Smooth muscle cell (in vitro differentiated cells): ENCODE measurements around the gene MYPN. TPM values are rescaled to one million over a fixed set of nuclear protein-coding genes. Genes with fewer than 3 reads are reported as not detected.
"Not testable (repeated sequence)": the region's sequence is repeated elsewhere in the genome, so short reads cannot be mapped to it uniquely, and the experiment has no call there.

ENCODE experiments used
- DNase-seq: peaks from one replicate; lab custom pipeline; 2025; ENCODE audit not compliant: unreplicated experiment; lab: John Stamatoyannopoulos, UW
- H2AFZ ChIP-seq: fragments of 200-600 bp; sonication (generic); 2 replicates; pipeline ENCODE4 v1.6.0; 2016; ENCODE audit warnings: antibody characterized with exemption, low read depth, mild to moderate bottlenecking
- H3F3A ChIP-seq: fragments of 200-600 bp; sonication (generic); 2 replicates; pipeline ENCODE4 v1.6.0; 2017; ENCODE audit warnings: antibody characterized with exemption, low read depth
- H3K27ac ChIP-seq: fragments of 200-600 bp; sonication (generic); 2 replicates; pipeline ENCODE4 v1.5.1; 2016; ENCODE audit warnings: low read depth, mild to moderate bottlenecking
- H3K27me3 ChIP-seq: fragments of 200-600 bp; sonication (generic); 2 replicates; pipeline ENCODE4 v1.6.1; 2016; ENCODE audit warnings: low read depth, mild to moderate bottlenecking
- H3K36me3 ChIP-seq: fragments of 200-600 bp; sonication (generic); 2 replicates; pipeline ENCODE4 v1.5.1; 2016; ENCODE audit warnings: low read depth
- H3K4me1 ChIP-seq: fragments of 200-600 bp; sonication (generic); 2 replicates; pipeline ENCODE4 v1.5.1; 2016; ENCODE audit warnings: low read depth
- H3K4me2 ChIP-seq: fragments of 200-600 bp; sonication (generic); 2 replicates; pipeline ENCODE4 v1.6.0; 2016; ENCODE audit warnings: mild to moderate bottlenecking
- H3K4me3 ChIP-seq: fragments of 200-600 bp; sonication (generic); 2 replicates; pipeline ENCODE4 v1.5.1; 2016; ENCODE audit warnings: mild to moderate bottlenecking
- H3K79me2 ChIP-seq: fragments of 200-600 bp; sonication (generic); 2 replicates; pipeline ENCODE4 v1.6.0; 2016; ENCODE audit warnings: low read depth, mild to moderate bottlenecking
- H3K9ac ChIP-seq: fragments of 200-600 bp; sonication (generic); 2 replicates; pipeline ENCODE4 v1.6.0; 2016; ENCODE audit warnings: low read depth
- H3K9me3 ChIP-seq: fragments of 200-600 bp; sonication (generic); replicated peaks from 2 replicates; pipeline ENCODE4 v1.5.1; 2016; ENCODE audit warnings: low read depth
- H4K20me1 ChIP-seq: fragments of 200-600 bp; sonication (generic); 2 replicates; pipeline ENCODE4 v1.6.0; 2016; ENCODE audit warnings: low read depth
- CTCF ChIP-seq: fragments of 200-600 bp; sonication (generic); IDR thresholded peaks from 2 replicates; pipeline ENCODE4 v1.5.1; 2017; ENCODE audit warnings: borderline replicate concordance, mild to moderate bottlenecking, antibody characterized with exemption; ENCODE audit not compliant: insufficient read depth, poor library complexity, severe bottlenecking
- WGBS: methylation state at CpG from one replicate; pipeline ENCODE4 v1.1.7; 2016; ENCODE audit warnings: low lambda C conversion rate; 5-methylcytosine and 5-hydroxymethylcytosine counted together
- polyA plus RNA-seq: library from polyadenylated mRNA; unstranded; fragments of >200 nt; fragmentation: Nextera tagmentation; extraction: Ambion mirVana; gene quantifications from 2 replicates; pipeline ENCODE4 v1.2.1, GENCODE V29; 2016
- total RNA-seq: library from RNA; depleted of rRNA; stranded (reverse); fragments of >200 nt; gene quantifications from 2 replicates; pipeline ENCODE4 v1.2.3, GENCODE V29; 2014

The MYPN gene
- total and polyA plus RNA-seq, 2 experiments from 2014 or later, result 0.03 to 0.13 TPM

GRCh38 chr10:68155615-68156210 is 46.4 kb downstream of the MYPN start:
- no peak for DNase-seq
- Histone ChIP-seq H3K9ac (no peak overlapping the region), H3K4me1 (peaks cover 10% of the 10 kb centered on the region), H4K20me1 (no peaks in the 10 kb centered on the region), H3K27me3 (no peaks in the 10 kb centered on the region), H3K79me2 (no peaks in the 10 kb centered on the region), H3F3A (peaks cover 9% of the 10 kb centered on the region), H3K36me3 (no peaks in the 10 kb centered on the region), H3K4me2 (no peak overlapping the region), H3K9me3 (no peaks in the 10 kb centered on the region), H3K27ac (no peak overlapping the region), H3K4me3 (no peak overlapping the region), H2AFZ (no peak overlapping the region)
- TF ChIP-seq CTCF, result no peak
- 44% methylated on average over 2 of the region's 2 CpGs for WGBS

GRCh38 chr10:68156373-68157185 is 47.3 kb downstream of the MYPN start:
- H3K4me3 ChIP-seq, result no peak overlapping the region
- H2AFZ ChIP-seq, result no peak overlapping the region
- no peak for DNase-seq
- TF ChIP-seq CTCF, result peak; percentile 70
- H3K27ac ChIP-seq, result no peak overlapping the region
- H3K4me2 ChIP-seq, result no peak overlapping the region
- H3K9ac ChIP-seq, result no peak overlapping the region
- 49% methylated on average over 11 of the region's 11 CpGs for WGBS
- H3K4me1 ChIP-seq, result peaks cover 10% of the 10 kb centered on the region
- no peaks in the 10 kb centered on the region for H3K79me2 ChIP-seq
- no peaks in the 10 kb centered on the region for H4K20me1 ChIP-seq
- H3K27me3 ChIP-seq, result no peaks in the 10 kb centered on the region
- H3K36me3 ChIP-seq, result no peaks in the 10 kb centered on the region
- no peaks in the 10 kb centered on the region for H3K9me3 ChIP-seq
- peaks cover 9% of the 10 kb centered on the region for H3F3A ChIP-seq

GRCh38 chr10:68157522-68157921 is 48.2 kb downstream of the MYPN start:
- not testable (repeated sequence) for H3F3A ChIP-seq, H4K20me1 ChIP-seq, H3K4me2 ChIP-seq, H3K9me3 ChIP-seq, H3K36me3 ChIP-seq, DNase-seq, H3K79me2 ChIP-seq, H3K4me3 ChIP-seq, H2AFZ ChIP-seq, H3K27ac ChIP-seq, H3K9ac ChIP-seq, H3K27me3 ChIP-seq
- H3K4me1 ChIP-seq, result peaks cover 10% of the 10 kb centered on the region
- WGBS, result 86% methylated on average over 7 of the region's 7 CpGs

GRCh38 chr10:68158031-68158430 is 48.7 kb downstream of the MYPN start:
- H3K4me2 ChIP-seq, result no peak overlapping the region
- no peaks in the 10 kb centered on the region for H4K20me1 ChIP-seq
- H3K4me1 ChIP-seq, result peaks cover 9% of the 10 kb centered on the region
- no peak overlapping the region for H3K27ac ChIP-seq
- no peaks in the 10 kb centered on the region for H3K27me3 ChIP-seq
- 93% methylated on average over 7 of the region's 7 CpGs for WGBS
- no peak overlapping the region for H3K9ac ChIP-seq
- TF ChIP-seq CTCF, result no peak
- H3K36me3 ChIP-seq, result no peaks in the 10 kb centered on the region
- DNase-seq, result no peak
- no peaks in the 10 kb centered on the region for H3K79me2 ChIP-seq
- no peaks in the 10 kb centered on the region for H3K9me3 ChIP-seq
- H2AFZ ChIP-seq, result no peak overlapping the region
- H3F3A ChIP-seq, result peaks cover 9% of the 10 kb centered on the region
- H3K4me3 ChIP-seq, result no peak overlapping the region
